Fibroblast of skin of back (primary cell): ENCODE measurements around the gene CDH4.
A peak's percentile ranks its signal among the peaks of the same experiment; 100 is the strongest.

ENCODE experiments used
- DNase-seq: peaks from one replicate; pipeline ENCODE4 v3.0.0-alpha.2; 2013

Gene CDH4

DNA sequence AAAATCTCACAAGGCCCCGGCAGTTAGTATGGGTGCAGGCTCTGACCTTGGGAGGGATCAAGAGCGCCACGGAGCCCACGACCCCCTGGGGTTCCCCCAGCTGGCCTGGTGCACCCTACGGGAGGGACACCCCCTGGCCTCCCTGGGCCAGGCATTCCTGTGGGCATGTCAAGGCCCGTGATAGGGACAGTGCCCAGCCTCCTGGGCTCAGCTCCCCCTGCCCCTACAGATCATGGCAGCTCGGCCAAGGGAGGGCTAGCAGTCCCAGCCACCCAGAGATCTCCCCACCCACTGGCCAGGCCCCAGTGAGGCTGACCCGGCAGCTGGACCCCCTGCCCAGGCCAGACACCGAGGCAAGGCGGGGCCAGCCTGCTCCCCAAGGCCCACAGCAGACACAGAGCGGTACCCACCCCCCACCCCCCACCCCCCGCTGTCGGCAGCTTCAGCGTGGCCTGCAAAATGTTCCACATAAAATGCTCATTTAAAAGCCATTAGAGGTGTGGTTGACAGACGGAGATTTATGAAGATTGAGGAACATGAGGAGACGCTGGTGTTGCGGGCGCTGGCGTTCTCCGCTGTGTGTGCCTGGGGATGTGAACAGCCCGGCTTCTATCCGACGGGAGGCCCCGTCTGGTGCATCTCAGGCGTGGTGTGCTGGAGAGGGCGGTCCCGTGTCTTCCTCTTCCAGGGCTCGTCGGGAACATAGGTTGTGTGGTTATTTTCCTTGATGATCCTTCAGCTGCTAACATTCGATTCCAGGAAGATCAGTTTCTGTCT lies 625.1 kb downstream of the CDH4 start:
- DNase-seq = no peak

DNA sequence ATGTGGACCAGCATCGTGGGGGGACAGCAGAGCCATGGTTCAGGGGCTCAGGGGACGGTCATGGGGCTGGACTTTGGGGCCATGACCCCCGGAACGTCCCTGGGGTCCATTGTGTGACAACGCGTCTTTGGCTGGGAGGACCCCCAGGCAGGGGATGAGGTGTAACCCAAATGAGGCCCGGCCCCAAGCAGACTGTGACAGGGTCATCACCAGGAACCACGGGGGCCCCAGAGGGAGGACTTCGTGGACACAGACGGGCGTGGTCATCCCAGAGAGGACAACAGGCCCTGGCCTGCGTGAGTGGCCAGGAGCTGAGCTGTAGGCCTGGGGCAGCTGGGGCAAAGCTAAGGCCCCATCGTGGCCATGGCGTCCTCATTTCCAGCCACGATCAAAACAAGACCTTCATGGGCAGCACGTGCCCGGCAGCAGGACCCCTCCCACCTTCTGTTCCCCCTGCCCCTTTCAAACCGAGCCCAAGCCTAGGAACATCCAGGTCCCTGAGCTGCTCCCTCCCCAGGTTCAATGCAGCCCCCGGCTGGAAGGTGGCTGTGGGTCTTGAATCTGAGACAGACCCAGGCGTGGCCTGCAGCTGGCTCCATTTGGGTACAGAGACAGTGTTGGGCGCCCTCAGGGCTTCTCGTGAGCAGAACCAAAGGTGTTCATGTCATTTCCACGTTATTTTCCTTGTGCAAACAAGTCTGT lies 625.9 kb downstream of the CDH4 start:
- DNase-seq = no peak

DNA sequence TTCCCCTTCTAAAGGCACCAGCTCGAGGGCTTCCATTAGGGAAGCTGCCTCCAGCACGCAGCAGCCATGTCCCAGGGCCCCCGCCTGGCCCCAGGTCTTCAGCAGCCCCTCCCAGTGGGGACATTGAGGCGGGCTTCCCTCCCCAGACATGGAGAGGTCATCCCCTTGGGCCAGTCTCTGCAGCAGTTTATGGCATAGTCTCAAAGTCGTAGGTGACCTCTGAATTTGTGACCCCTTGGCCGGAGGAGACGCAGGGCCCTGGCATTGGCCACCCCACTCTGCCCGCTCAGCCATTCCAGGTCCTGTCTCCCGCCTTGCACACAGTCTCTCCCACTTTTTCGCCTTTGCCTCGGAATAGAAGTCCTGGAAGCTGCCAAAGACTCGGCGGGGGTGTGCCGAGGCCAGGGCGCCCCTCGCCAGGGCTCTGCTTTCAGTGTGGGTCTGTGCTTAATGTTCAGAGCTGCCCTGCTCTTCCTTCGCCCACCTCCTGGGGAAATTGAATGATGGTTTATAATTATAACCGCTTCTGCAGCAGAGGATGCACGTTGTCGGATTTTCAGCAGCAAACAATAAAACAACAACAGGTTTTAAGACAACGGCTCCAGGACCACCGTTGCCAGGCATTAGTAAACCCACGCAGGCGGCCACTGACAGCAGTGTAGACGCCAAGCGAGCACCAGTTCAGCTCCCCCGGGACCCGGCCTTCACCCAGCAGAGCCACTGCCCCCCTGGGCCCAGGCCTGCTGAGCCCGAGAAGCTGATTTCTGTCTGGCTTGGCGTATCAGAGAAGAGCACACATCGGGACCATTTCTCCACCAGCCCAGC lies 626.6 kb downstream of the CDH4 start:
- no peak for DNase-seq

DNA sequence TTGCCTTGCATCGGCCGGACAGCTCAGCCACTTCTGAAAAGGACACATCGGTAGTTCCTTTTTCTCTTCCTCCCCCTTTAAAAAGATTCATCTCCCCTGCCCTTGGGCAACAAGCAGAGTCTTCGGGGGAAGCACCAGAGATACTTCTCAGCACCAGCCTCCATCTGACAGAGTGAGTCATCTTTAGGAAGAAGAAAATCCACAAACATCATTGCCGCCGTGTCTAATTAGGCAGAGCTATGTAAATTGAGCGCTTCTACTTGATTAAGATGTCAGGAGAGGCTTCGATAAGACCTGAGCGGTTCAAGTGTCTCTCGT lies 627.2 kb downstream of the CDH4 start:
- DNase-seq = no peak

DNA sequence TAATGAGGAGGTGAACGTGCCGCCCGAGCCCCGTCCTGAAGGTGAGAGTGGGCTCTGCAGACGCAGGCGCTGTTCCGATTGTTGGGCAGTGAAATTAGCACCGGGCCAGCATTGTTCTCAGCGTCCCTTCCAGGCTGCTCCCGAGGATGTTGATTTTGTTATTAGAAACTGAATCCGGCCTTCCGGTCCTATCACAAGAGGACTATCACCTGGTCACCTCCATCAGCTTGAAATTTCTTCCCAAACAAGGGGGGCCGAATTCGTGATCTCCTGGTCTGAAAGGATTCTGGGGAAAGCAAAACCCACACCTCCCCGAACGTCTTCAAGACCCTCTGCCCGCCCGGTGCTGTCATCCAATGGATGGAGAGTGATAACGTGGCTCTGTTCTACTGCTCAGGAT lies 627.6 kb downstream of the CDH4 start:
- no peak for DNase-seq

DNA sequence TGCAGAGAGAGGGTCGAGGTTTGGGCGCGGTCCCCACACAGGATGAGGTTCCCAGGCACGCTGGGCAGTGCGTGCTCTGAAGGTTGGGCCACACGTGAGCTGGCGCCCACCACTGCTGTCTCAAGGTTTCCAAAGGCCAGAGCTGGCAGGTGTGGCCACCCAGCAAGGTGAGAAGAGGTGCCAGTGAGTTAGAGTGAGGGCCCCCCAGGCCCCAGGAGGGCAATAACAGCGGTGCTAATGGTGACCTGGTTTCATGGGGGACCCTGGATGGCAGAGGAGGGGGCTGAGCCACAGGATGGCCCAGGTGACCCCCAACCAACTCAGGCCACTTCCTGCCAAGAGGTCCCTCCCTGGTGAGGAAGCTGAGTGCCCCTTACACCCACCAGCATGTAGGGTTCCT lies 628.6 kb downstream of the CDH4 start:
- DNase-seq = no peak

DNA sequence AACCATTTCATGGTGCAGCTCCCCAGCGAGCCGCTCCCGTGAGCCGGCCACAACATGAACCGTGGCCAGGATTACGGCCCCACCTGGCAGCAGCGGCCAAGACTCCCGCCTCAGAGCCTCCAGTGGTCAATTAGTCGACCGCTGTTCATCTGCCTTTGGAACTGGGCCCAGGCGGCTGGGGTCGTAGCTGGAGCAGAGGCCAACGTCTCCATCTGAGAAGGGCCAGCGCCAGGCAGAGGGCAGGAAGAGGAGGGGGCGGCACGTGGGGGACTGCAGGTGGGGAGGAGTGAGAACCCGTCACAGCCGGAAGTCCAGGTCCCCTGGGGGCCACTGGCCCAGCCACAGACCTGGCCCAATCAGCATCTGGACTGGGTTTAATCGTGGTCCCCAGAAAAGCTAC lies 629.4 kb downstream of the CDH4 start:
- DNase-seq = no peak

DNA sequence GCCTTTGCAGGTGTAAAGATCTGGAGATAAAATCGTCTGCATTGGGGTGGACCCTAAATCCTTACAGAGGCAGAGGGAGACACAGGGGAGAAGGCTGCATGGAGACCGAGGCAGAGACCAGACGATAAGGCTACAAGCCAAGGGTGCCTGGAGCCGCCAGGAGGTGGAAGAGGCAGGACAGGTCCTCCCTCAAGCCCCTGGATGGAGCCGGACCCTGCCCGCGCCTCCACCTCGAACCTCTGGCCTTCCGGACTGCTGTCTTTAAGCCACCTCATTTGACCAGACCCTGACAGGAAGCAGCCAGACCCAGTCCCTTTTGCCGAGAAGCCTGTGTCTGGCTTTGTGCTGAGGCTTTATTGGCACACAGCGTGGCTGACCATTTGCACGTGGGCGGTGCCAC lies 629.8 kb downstream of the CDH4 start:
- DNase-seq = no peak

DNA sequence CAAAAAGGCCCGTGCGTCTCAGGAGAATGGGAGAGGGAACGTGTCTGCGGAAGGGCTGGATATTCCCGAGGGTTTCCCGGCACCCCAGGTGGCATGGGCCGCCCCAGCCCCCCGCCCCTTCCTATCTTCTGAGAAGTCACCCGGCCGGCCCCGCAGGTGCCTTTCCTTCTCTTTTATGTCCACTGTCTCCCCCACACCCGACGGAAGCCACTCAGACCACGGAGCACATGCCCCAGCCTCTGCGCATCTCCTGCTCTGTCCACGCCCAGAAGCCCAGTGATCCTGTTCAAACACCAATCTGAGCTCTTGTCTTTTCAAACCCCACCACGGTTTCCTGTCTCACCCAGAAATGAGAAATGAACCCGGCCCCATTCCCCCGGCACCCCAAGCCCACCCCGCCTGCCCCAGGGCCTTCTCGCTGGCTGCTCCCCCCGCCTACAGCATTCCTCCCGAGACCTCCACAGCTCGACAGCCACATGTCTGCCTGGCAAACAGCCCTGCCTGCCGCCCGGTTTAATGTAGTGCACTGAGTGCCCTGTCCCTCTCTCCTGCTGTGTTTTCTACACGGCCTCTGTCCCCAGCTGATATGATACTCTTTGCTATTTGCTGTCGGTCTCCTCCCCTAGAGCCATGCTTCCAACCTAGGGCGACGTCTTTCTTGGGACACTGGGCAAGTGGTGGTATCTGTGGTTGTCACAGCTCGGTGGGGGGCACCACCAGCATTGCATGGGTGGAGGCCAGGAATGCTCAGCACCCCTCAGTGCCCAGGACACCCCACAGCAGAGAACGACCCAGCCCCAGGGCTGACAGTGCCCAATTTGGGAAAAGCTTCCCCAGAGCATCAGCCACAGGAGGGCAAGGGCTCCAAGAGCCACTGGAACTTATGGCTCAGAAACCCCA lies 630.9 kb downstream of the CDH4 start:
- DNase-seq = no peak

DNA sequence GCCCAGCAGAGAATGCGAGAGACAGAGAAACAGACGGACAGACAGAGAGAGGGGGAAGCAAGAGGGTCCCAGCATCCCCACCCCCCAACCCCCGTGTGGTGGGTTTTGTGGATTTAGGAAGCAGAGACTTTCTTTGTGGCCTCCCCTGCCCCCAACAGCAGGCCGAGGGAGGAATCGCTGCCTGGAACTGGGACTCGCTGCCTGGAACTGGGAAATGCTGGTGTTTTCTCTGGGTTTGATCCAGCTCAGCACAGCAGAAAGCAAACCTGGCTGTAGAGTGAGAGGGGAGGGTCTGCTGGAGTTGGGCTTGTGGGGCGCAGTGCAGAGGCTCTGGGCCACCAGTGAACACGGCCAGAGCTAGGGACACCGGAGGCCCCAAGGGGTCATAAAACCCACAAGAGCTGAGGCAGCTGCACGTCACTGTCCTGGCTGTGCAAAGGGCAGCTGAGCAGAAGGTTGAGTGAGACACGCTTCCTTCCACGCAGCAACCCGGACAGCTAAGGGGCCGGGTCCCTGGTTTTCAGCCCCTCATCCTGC lies 631.9 kb downstream of the CDH4 start:
- no peak for DNase-seq

DNA sequence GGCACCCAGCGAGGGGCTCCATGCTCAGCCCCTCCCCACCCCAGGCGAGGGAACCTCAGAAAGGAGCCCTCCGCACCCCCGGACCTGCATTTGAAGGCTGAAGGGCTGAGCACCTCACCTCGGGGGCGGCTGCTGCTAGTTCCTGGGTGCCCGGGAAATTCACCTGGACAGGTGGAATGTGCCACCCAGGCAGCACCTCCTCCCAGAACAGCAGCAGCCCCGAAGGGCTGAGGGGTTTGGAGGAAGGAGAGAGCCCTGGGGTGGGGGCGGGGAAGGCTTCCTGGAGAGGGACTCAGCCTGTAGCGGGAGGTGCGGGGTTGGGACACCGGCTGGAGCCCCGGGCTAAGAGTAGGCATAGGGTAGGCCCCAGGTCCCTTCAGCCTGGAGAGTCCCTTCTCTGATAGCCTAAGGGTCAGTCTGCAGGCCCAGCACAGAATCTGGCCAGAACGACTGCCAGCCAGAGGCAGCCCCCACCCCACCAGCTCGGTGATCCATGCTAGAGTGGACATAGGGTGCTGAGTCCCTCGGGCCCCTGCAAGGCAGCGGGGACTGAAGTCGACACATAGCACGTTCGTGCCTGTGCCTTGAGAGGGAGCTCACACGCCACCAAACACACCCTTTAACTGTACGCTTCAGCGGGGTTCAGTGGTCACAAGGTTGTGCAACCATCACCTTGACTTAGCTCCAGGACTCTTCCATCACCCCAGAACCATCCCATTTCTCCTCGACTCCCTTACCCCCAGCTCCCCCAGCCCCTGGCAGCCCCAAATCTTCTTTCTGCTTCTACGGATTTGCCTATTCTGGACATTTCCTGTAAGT lies 632.7 kb downstream of the CDH4 start:
- no peak for DNase-seq

DNA sequence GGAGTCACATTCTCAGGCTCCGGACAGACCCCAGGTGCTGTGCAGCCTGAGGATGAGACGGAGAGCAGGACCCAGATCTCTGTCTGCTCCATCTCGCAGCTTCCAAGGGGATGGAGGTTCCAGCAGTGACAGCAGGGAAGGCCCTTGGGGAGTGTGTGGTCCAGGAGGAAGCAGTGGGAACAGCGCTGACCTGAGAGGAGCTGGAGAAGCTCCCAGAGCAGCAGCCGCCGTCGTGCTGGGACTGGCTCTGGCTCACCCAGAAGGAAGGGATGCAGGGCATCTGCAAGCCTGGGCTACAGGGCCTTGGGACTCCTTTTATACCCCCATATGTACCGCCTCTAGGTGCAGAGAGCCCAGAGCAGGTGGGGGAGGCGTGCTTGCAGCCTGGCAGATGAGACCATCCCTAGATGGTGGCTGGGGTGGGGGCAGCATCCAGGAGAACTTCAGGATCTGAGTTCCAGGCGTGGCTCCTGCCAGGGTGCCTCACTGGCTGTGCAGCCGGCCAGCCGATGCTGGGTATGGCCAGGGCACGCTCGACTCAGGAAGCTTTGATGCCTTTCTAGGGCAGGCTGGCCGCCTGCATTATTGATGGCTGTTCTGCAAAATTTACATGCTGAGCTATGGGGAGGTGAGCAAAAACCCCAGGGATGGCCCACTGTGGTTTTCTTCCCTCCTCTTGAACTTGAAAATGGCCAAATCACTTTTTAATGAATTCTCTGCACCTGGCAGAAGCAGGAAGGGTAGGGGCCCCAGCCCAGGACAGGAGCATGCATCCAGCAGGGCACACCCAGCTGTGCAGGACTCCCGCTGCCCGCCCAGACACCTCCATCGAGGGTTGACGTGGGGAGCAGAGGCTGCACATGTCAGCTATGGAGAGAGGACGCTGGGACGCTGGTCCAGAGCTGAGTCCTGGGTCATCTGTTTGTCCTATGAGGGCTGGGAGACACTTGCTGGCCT lies 634.0 kb downstream of the CDH4 start:
- no peak for DNase-seq

DNA sequence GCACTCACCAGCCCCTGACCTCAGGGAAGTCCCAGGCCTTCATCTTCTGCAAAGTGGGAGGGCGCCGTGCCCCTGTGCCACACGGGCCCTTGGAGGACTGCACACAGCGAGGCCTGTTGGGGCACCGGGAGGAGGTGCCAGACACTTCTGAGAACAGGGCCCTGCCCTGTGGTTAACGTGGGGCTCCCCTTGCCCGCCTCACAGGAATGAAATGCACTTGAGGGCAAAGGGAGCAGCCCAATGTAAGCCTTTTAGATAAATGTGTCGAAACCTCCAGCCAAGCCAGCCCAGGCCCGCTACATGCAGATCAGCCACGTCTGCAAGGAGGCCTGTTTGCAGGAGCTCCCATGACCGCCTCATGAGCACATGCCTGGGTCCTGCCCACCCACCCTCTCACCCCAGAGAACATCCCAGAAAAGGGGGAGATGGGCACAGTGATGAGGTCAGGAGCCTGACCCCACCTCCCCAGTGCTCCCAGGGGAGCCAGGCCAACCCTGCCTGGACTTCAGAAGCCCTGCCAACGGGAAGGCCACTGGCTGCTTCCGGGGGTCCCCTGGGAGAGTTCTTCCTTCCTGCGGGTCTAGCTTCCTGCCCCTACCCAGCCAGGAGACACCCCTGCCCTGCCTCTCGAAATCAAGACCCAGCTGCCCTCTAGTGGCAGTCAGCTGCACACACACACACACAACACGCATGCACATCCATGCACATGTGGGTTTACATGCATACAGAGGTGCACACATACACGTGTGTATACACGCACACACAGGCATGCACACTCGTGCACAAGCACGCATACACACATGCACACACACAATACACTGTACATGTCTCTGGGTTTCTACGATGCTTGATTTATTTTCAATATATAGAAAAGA lies 634.9 kb downstream of the CDH4 start:
- DNase-seq = peak; percentile 41

DNA sequence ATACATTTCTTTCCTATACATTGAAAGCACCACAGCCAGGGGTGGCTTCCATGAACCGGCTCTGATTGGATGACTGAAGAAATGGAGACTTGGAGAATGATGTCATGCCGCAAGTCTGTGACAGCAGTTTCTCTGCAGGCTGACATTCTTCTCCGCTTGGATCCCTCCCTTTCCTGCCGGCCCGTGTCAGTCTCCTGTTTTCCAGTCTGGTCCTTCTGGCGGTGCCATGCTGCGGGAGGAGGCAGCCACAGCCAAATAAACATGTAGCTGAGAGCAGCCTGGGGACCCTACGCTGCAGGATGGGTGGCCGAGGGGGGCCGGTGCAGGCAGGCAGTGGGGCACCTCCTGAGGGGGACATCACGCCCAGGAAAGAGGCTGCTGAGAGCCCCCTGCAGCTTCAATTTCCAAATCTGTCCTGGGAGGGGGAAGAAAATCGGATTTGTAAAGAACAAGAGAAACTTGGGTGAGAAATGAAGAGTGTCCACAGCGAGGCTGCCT lies 635.6 kb downstream of the CDH4 start:
- DNase-seq = no peak

DNA sequence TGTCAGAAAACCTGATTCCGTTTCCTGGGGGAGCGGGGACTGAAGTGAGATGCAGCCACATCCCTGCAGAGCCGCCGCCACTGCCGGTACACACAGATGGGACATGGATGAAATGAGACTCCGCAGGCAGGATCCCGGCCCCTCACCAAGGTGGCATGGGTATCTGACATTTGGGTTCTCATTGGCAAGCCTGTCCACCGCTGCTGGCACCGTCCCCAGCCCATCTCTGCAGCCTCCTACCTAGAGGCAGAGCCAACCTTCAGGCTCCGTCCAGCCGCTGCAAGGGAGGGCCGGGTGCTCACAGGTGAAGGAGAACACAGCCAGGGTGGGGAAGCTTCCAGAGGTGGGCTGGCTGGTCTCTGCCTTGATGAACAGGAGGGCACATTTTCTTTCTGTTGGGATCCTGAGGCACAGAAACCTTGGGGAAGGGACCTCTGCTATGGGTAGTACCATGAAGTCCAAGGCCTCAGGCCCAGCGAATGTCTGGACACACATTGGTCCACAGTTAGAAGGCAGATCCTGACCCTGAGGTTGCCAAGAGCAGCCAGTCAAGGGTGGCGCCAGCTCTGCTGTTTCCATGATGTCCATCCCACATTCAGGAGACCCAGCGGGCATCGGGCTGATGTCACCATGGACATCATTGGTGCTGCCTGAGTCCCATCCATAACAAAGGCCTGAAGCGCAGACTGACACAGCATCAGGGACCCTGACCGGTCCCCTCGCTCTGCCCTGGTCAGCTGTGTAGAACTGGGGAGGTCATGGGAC lies 636.2 kb downstream of the CDH4 start:
- DNase-seq = no peak

DNA sequence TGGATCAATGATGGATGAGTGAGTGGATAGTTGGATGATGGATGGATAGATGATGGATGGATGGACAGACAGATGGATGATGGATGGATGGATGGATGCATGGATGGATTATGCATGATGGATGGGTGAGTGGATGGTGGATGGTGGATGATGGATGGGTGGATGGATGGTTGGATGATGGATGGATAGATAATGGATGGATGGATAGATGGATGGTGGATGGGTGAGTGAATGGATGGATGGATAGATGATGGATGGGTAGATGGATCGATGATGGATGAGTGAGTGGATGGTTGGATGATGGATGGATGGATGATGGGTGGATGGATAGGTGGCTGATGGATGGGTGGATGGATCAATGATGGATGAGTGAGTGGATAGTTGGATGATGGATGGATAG lies 637.6 kb downstream of the CDH4 start:
- no peak for DNase-seq

DNA sequence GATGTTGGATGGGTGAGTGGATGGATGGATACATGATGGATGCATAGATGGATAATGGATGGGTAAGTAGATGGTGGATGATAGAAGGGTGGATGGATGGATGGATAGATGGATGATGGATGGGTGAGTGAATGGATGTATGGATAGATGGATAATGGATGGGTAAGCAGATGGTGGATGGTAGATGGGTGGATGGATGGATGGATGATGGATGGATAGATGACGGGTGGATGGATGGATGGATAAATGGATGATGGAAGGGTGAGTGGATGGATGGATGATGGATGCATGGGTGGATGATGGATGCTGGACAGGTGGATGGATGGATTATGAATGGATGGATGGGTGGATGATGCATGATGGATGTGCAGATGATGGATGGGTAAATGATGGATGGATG lies 638.1 kb downstream of the CDH4 start:
- DNase-seq = no peak

DNA sequence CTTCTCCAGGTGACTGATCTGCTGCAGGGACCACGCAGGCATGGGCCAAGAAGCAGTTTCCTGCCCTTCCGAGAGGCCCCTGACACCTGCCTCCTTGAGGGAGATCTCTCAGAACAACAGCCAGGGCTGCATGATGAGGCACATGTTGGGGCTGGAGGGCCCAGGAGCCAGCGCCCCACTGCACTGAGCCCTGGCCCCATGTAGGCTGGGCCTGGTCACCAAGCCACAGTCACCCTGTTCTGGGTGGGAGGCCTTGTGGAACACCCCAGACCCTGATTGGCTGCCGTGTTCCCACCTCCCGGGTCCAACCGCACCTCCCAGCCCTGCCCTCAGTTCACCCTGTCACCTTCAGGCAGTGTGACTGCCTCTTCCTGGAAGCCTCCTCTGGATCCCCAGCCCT lies 639.4 kb downstream of the CDH4 start:
- DNase-seq = no peak
